ENCODE measurements around the gene RADIL.
"Not testable (repeated sequence)": the region's sequence is repeated elsewhere in the genome, so short reads cannot be mapped to it uniquely, and the experiment has no call there.

Gene RADIL

GRCh38 chr7:4883372-4884144 lies at the start of gene RADIL:
Gene RADIL, minus strand, starts transcription at chr7:4883716. Its CDS starts 5,577 bp downstream, at chr7:4878139.
- peak; percentile 71 for DNase-seq

GRCh38 chr7:4931943-4932342 lies 48.4 kb upstream of the RADIL start:
- no peak for DNase-seq

- DNase-seq = no peak
Measured at GRCh38 chr7:4929005-4929404, 45.5 kb upstream of the RADIL start.

GRCh38 chr7:4928445-4928844 lies 44.9 kb upstream of the RADIL start:
- DNase-seq = no peak

- no peak for DNase-seq
Measured at GRCh38 chr7:4919969-4920766, 36.7 kb upstream of the RADIL start.

GRCh38 chr7:4916113-4916512 lies 32.6 kb upstream of the RADIL start:
- DNase-seq = no peak

GRCh38 chr7:4911111-4911828 lies 27.8 kb upstream of the RADIL start:
- no peak for DNase-seq

- DNase-seq = no peak
Measured at GRCh38 chr7:4906682-4907081, 23.2 kb upstream of the RADIL start.

GRCh38 chr7:4905171-4905570 lies 21.7 kb upstream of the RADIL start:
- no peak for DNase-seq

GRCh38 chr7:4904346-4904745 lies 20.8 kb upstream of the RADIL start:
- DNase-seq = no peak

GRCh38 chr7:4895766-4896165 lies 12.2 kb upstream of the RADIL start:
- no peak for DNase-seq

- DNase-seq = no peak
Measured at GRCh38 chr7:4894482-4894881, 11.0 kb upstream of the RADIL start.

- DNase-seq = no peak
Measured at GRCh38 chr7:4893929-4894475, 10.5 kb upstream of the RADIL start.

- not testable (repeated sequence) for DNase-seq
Measured at GRCh38 chr7:4893188-4893587, 9.7 kb upstream of the RADIL start.

GRCh38 chr7:4891522-4891921 lies 8.0 kb upstream of the RADIL start:
- DNase-seq = not testable (repeated sequence)

GRCh38 chr7:4889682-4890081 lies 6.2 kb upstream of the RADIL start:
- DNase-seq = no peak

- DNase-seq = no peak
Measured at GRCh38 chr7:4888161-4888560, 4.6 kb upstream of the RADIL start.

- DNase-seq = no peak
Measured at GRCh38 chr7:4886671-4887070, 3.2 kb upstream of the RADIL start.

- DNase-seq = no peak
Measured at GRCh38 chr7:4885317-4885807, 1.8 kb upstream of the RADIL start.

GRCh38 chr7:4884164-4884563 lies 648 bp upstream of the RADIL start:
- DNase-seq = no peak

GRCh38 chr7:4883033-4883371 lies 514 bp downstream of the RADIL start:
- DNase-seq = no peak

GRCh38 chr7:4882169-4883032 lies 1.1 kb downstream of the RADIL start:
- DNase-seq = no peak

Data from NCI-H1436 treated with DMSO at 0.1 percent for 48 hours (cell line).